ENCODE results near the gene VASP.

- TF ChIP-seq CTCF (IDR thresholded peaks at IDR 0.05) (no peak), POLR2AphosphoS5 (IDR thresholded peaks at IDR 0.05; ENCODE audit: insufficient read depth in 1 of 2, low read depth in 1 of 2) (no peak)
Observed at GRCh38 chr19:45473682-45474605, 33.3 kb upstream of the VASP start.

All from vagina (tissue), 2 donors.